CD4-positive, alpha-beta memory T cell (primary cell): Measurements from ENCODE around the gene GALNT17. TPM values are rescaled to one million over a fixed set of nuclear protein-coding genes. Genes with fewer than 3 reads are reported as not detected.
"Not testable (repeated sequence)": the region's sequence is repeated elsewhere in the genome, so short reads cannot be mapped to it uniquely, and the experiment has no call there.

ENCODE experiments used
- CTCF ChIA-PET: fragments of 350-600 bp; sonication (Branson Sonifier 250); formaldehyde crosslinking; loops from one replicate; lab custom pipeline; 2021; ENCODE audit warnings: inconsistent platforms; ENCODE audit not compliant: partially characterized antibody; lab: Charles Lee
- POLR2A ChIA-PET: fragments of 350-600 bp; sonication (Branson Sonifier 250); formaldehyde crosslinking; loops from one replicate; lab custom pipeline; 2021; ENCODE audit not compliant: partially characterized antibody; lab: Charles Lee
- DNase-seq, 5 donors: peaks; one replicate each; pipeline versions ENCODE4 v3.0.0 to v3.0.0-alpha.2; 2020 to 2022; ENCODE audit warnings: mixed read lengths in 1 of 5
- H3K27ac ChIP-seq: one replicate; pipeline ENCODE4 v1.7.0; 2013; ENCODE audit warnings: low read depth, low read length
- H3K27me3 ChIP-seq: 2 replicates; pipeline ENCODE4 v1.7.0; 2013; ENCODE audit warnings: mild to moderate bottlenecking, low read length, moderate library complexity; ENCODE audit not compliant: insufficient read depth
- H3K36me3 ChIP-seq: 2 replicates; pipeline ENCODE4 v1.7.0; 2013; ENCODE audit warnings: mild to moderate bottlenecking, low read length, moderate library complexity; ENCODE audit not compliant: insufficient read depth
- H3K4me1 ChIP-seq: 2 replicates; pipeline ENCODE4 v1.7.0; 2013; ENCODE audit warnings: mild to moderate bottlenecking, low read length, moderate library complexity; ENCODE audit not compliant: insufficient read depth
- H3K4me3 ChIP-seq, 2 donors: one replicate each; pipeline ENCODE4 v1.7.0; 2013; ENCODE audit warnings: low read length in 2 of 2, mild to moderate bottlenecking in 1 of 2
- H3K9me3 ChIP-seq, 2 donors: one replicate each; pipeline ENCODE4 v1.7.0; 2013; ENCODE audit warnings: low read length in 2 of 2, control low read depth in 1 of 2; ENCODE audit not compliant: control insufficient read depth in 1 of 2
- H3K27ac Mint-ChIP-seq, 7 donors: one replicate each; pipeline ENCODE4 v1.8.0; 2020 to 2021; ENCODE audit warnings: mixed read lengths in 7 of 7, mild to moderate bottlenecking in 6 of 7, inconsistent platforms in 3 of 7, moderate library complexity in 3 of 7
- H3K27me3 Mint-ChIP-seq, 2 donors: one replicate each; pipeline ENCODE4 v1.8.0; 2020 to 2021; ENCODE audit warnings: mixed read lengths in 2 of 2
- H3K36me3 Mint-ChIP-seq, 2 donors: one replicate each; pipeline ENCODE4 v1.8.0; 2020 to 2021; ENCODE audit warnings: mixed read lengths in 2 of 2, inconsistent platforms in 1 of 2, mild to moderate bottlenecking in 1 of 2
- H3K4me1 Mint-ChIP-seq, 4 donors: one replicate each; pipeline ENCODE4 v1.8.0; 2020 to 2021; ENCODE audit warnings: mixed read lengths in 4 of 4, mild to moderate bottlenecking in 1 of 4
- H3K4me3 Mint-ChIP-seq, 8 donors: one replicate each; pipeline ENCODE4 v1.8.0; 2020 to 2021; ENCODE audit warnings: mixed read lengths in 8 of 8, mild to moderate bottlenecking in 7 of 8, moderate library complexity in 6 of 8, inconsistent platforms in 3 of 8
- H3K9me3 Mint-ChIP-seq, 8 donors: one replicate each; pipeline ENCODE4 v1.8.0; 2020 to 2021; ENCODE audit warnings: mixed read lengths in 8 of 8, mild to moderate bottlenecking in 5 of 8, inconsistent platforms in 3 of 8, moderate library complexity in 1 of 8
- intact Hi-C: fragments of 100-400 bp; cut with micrococcal nuclease; formaldehyde crosslinking; loops from one replicate; pipeline ENCODE4 v1.15.1; 2023
- polyA plus RNA-seq, 2 donors: library from polyadenylated mRNA; unstranded; fragments of 300-500 nt; fragmentation: Illumina TruSeq; gene quantifications; one replicate each; pipeline ENCODE4 v1.2.3, GENCODE V29; 2021
- total RNA-seq, 2 experiments: library from RNA; stranded (reverse); gene quantifications; one replicate each; pipeline ENCODE4 v1.2.3, GENCODE V29; 2021

Gene GALNT17
- total and polyA plus RNA-seq, 4 experiments from 2014 or later, result not detected

DNA sequence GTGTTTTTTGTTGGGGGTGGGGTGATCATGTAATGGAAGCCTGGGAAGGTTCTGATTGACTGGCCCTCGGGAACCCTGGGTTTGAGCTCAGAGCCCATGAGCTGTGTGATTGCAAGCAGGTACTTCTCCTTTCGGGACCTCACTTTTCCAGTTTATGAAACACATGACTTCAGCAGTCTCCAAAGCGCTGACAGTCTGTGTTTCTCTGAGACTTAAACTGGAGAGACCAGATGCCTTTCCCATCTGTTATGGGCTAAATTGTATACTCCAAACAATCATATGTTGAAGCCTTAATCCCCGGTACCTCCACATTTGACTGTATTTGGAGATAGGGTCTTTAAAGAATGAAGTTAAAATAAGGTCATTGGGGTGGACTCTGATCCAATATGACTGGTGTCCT lies 493.6 kb downstream of the GALNT17 start:
- Histone ChIP-seq H3K4me1 (no peaks in the 10 kb centered on the region), H3K36me3 (no peaks in the 10 kb centered on the region), H3K4me3 (no peak overlapping the region), H3K9me3 (no peaks in the 10 kb centered on the region), H3K27me3 (no peaks in the 10 kb centered on the region), H3K27ac (no peak overlapping the region)
- Mint-ChIP-seq H3K36me3 (no peaks in the 10 kb centered on the region), H3K4me3 (no peak overlapping the region), H3K27ac (no peak overlapping the region), H3K27me3 (no peaks in the 10 kb centered on the region), H3K4me1 (no peaks in the 10 kb centered on the region), H3K9me3 (peaks cover 0 to 16% (median 6%) of the 10 kb centered on the region in 8 donors)
- ChIA-PET CTCF (no interaction called here), POLR2A (no interaction called here)
- intact Hi-C loops, result no loop called here
- DNase-seq, result no peak

DNA sequence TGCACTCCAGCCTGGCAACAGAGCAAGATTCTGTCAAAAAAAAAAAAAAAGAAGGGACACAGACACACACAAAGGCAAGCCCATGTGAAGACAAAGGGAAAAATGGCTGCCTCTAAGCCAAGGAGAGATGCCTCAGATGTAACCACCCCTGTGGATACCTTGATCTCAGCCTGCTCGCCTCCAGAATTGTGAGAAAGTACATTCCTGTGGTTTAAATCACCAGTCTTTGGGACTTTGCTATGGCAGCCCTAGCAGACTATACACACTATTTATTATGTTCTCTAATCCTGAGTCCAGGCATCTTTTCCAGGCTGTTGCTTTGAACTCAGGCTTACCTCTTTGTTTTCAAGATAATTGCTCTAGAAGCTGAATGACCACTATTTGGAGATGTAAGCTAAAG lies 494.3 kb downstream of the GALNT17 start:
- no peaks in the 10 kb centered on the region for H3K9me3 ChIP-seq
- Mint-ChIP-seq H3K9me3 (peaks cover 0 to 19% (median 5%) of the 10 kb centered on the region in 8 donors), H3K36me3 (no peaks in the 10 kb centered on the region), H3K4me1 (no peaks in the 10 kb centered on the region), H3K27me3 (no peaks in the 10 kb centered on the region), H3K27ac (no peak overlapping the region), H3K4me3 (no peak overlapping the region)
- intact Hi-C loops, result no loop called here
- H3K27ac ChIP-seq, result no peak overlapping the region
- no peaks in the 10 kb centered on the region for H3K36me3 ChIP-seq
- ChIA-PET POLR2A (no interaction called here), CTCF (no interaction called here)
- no peak for DNase-seq
- no peaks in the 10 kb centered on the region for H3K27me3 ChIP-seq
- no peak overlapping the region for H3K4me3 ChIP-seq
- H3K4me1 ChIP-seq, result no peaks in the 10 kb centered on the region

DNA sequence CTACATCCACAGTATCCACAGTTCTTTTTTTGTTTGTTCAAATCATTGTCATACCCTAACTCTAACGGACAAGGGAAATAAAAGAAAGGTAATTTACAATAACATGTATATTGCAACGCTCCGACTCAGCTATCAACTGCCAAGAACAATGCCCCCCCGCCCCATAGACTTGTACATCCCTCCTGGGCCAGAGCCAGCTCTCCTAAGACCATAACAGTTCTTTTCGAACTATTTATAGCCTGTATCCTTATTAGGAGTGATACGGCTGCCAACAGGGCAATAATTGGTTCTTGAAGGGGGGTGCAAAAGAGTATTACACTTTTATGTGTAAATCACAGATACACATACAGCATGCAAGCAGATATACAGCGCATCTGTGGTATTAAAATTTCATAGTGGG lies 495.7 kb downstream of the GALNT17 start:
- H3K36me3 ChIP-seq, result no peaks in the 10 kb centered on the region
- no peaks in the 10 kb centered on the region for H3K9me3 ChIP-seq
- no peak overlapping the region for H3K4me3 Mint-ChIP-seq
- DNase-seq, result no peak
- no peak overlapping the region for H3K27ac ChIP-seq
- H3K4me1 ChIP-seq, result no peaks in the 10 kb centered on the region
- H3K27ac Mint-ChIP-seq, result no peak overlapping the region
- intact Hi-C loops, result no loop called here
- H3K4me1 Mint-ChIP-seq, result no peaks in the 10 kb centered on the region
- CTCF ChIA-PET, result no interaction called here
- POLR2A ChIA-PET, result no interaction called here
- no peaks in the 10 kb centered on the region for H3K27me3 ChIP-seq
- no peak overlapping the region for H3K4me3 ChIP-seq
- H3K27me3 Mint-ChIP-seq, result no peaks in the 10 kb centered on the region
- H3K36me3 Mint-ChIP-seq, result no peaks in the 10 kb centered on the region
- H3K9me3 Mint-ChIP-seq, result peaks cover 0 to 19% (median 7%) of the 10 kb centered on the region in 8 donors

DNA sequence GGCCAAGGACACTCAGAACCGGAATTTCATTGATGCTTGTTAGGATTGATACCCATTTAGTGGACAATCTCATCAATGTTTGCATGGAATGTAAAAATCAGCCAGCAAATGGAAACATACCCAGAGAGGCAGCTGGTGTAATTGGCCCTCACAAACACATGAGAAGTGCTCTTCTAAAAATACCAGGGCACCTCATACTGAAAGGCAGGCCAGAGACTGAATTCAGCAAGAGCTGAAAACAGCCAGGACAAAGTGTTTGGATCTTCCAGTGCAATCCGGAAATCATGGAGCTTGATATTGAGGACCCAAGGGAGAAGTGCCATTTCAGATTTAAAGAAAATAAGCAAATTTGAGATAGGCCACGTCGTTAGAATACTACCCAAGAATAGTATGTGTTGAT lies 498.6 kb downstream of the GALNT17 start:
- H3K9me3 ChIP-seq, result no peaks in the 10 kb centered on the region
- H3K36me3 ChIP-seq, result no peaks in the 10 kb centered on the region
- CTCF ChIA-PET, result no interaction called here
- no peaks in the 10 kb centered on the region for H3K27me3 ChIP-seq
- no peak for DNase-seq
- H3K4me3 ChIP-seq, result no peak overlapping the region
- POLR2A ChIA-PET, result no interaction called here
- Mint-ChIP-seq H3K27me3 (no peaks in the 10 kb centered on the region), H3K27ac (no peak overlapping the region), H3K36me3 (no peaks in the 10 kb centered on the region), H3K4me3 (no peak overlapping the region), H3K9me3 (peaks cover 0 to 13% (median 3%) of the 10 kb centered on the region in 8 donors), H3K4me1 (no peaks in the 10 kb centered on the region)
- H3K4me1 ChIP-seq, result no peaks in the 10 kb centered on the region
- no peak overlapping the region for H3K27ac ChIP-seq
- intact Hi-C loops, result no loop called here

DNA sequence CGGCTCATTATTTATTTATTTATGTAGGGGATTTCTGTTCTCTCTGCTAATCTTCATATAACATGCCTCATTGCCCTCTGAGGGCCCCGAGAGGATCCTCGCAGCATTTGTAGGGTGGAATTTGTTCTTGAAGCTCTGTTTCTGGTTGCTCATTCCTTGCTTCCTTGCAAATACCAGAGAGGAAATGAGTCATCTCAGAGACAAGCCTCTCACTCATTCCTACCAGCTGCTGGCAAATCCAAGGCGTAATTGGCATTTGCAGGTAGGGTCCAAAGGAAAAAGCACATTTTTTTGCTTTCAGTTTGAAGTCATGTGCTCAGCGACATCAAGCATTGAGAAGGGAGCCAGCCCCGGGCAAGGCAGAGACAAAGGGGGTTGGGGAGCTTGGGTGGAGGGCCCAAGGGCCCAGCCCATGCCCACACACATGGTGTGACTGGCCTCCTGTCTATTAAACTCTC lies 501.6 kb downstream of the GALNT17 start:
- H3K9me3 ChIP-seq, result no peaks in the 10 kb centered on the region
- no peak overlapping the region for H3K27ac ChIP-seq
- intact Hi-C loops, result no loop called here
- no peak overlapping the region for H3K4me3 ChIP-seq
- H3K36me3 ChIP-seq, result no peaks in the 10 kb centered on the region
- H3K4me1 Mint-ChIP-seq, result no peaks in the 10 kb centered on the region
- no peak for DNase-seq
- H3K9me3 Mint-ChIP-seq, result peaks cover 0 to 9% (median 4%) of the 10 kb centered on the region in 8 donors
- H3K36me3 Mint-ChIP-seq, result no peaks in the 10 kb centered on the region
- H3K4me3 Mint-ChIP-seq, result no peak overlapping the region
- H3K27ac Mint-ChIP-seq, result no peak overlapping the region
- CTCF ChIA-PET, result no interaction called here
- no peaks in the 10 kb centered on the region for H3K27me3 ChIP-seq
- POLR2A ChIA-PET, result no interaction called here
- no peaks in the 10 kb centered on the region for H3K4me1 ChIP-seq
- H3K27me3 Mint-ChIP-seq, result no peaks in the 10 kb centered on the region

DNA sequence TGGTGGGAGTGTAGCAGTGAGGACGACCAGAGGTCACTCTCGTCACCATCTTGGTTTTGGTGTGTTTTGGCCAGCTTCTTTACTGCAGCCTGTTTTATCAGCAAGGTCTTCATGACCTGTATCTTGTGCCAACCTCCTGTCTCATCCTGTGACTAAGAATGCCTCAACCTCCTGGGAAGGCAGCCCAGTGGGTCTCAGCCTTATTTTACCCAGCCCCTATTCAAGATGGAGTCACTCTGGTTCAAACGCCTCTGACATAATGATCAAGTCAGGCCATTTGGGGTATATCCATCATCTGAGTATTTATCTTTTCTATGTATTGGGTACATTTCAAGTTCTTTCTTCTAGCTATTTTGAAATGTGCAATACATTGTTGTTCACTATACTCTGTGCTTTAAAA lies 503.9 kb downstream of the GALNT17 start:
- DNase-seq, H3K9me3 ChIP-seq, H3K27ac ChIP-seq, H3K4me1 Mint-ChIP-seq, H3K36me3 Mint-ChIP-seq, H3K4me3 ChIP-seq, POLR2A ChIA-PET, H3K9me3 Mint-ChIP-seq, H3K27me3 Mint-ChIP-seq, H3K27me3 ChIP-seq, CTCF ChIA-PET, H3K27ac Mint-ChIP-seq, H3K4me3 Mint-ChIP-seq, H3K36me3 ChIP-seq, intact Hi-C loops, H3K4me1 ChIP-seq: not testable (repeated sequence)

DNA sequence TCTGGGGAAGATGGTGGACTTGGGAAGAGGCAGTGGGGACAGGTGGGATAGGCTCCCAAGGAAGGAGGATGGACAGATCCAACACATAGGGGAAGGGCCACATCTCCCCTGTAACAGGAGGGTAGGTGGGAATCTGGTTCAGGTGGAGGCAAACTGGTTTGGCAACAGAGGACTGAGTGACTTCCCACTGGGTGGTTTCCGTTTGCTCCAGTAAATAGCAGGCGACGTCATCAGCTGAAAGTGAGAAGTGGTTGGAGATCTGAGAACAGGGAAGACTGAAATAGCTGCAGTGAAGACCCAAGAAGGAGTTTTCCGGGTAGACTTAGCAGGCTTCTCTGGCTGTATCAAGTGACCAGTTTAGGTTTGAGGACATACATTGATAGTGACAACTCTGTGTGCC lies 504.4 kb downstream of the GALNT17 start:
- Mint-ChIP-seq H3K9me3 (peaks cover 0 to 10% (median 4%) of the 10 kb centered on the region in 8 donors), H3K36me3 (no peaks in the 10 kb centered on the region), H3K4me1 (no peaks in the 10 kb centered on the region), H3K27me3 (no peaks in the 10 kb centered on the region), H3K27ac (no peak overlapping the region), H3K4me3 (no peak overlapping the region)
- ChIA-PET CTCF (no interaction called here), POLR2A (no interaction called here)
- H3K9me3 ChIP-seq, result no peaks in the 10 kb centered on the region
- H3K4me1 ChIP-seq, result no peaks in the 10 kb centered on the region
- no peak overlapping the region for H3K4me3 ChIP-seq
- H3K36me3 ChIP-seq, result no peaks in the 10 kb centered on the region
- intact Hi-C loops, result no loop called here
- no peak for DNase-seq
- H3K27me3 ChIP-seq, result no peaks in the 10 kb centered on the region
- H3K27ac ChIP-seq, result no peak overlapping the region

DNA sequence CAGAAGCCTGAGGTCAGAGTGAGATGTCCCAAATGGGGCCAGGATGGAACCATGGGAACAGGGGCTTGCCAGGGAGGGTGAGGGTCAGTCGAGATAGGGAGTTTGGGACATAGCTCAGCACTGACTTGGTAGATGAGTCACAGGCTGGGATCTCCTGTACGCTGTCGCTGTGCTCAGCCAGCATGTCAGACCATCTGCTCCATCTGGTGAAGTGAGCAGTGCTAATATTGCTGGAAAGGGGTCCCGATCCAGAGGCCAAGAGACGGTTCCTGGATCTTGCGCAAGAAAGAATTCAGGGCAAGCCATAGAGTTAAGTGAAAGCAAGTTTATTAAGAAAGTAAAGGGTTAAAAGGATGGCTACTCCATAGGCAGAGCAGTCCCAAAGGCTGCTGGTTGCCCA lies 505.6 kb downstream of the GALNT17 start:
- no peak overlapping the region for H3K4me3 ChIP-seq
- Mint-ChIP-seq H3K36me3 (no peaks in the 10 kb centered on the region), H3K9me3 (peaks cover 0 to 6% (median 1%) of the 10 kb centered on the region in 8 donors), H3K27ac (no peak overlapping the region), H3K4me1 (no peaks in the 10 kb centered on the region), H3K4me3 (no peak overlapping the region), H3K27me3 (no peaks in the 10 kb centered on the region)
- POLR2A ChIA-PET, result no interaction called here
- H3K9me3 ChIP-seq, result no peaks in the 10 kb centered on the region
- H3K27me3 ChIP-seq, result no peaks in the 10 kb centered on the region
- no peaks in the 10 kb centered on the region for H3K36me3 ChIP-seq
- DNase-seq, result no peak
- intact Hi-C loops, result no loop called here
- H3K27ac ChIP-seq, result no peak overlapping the region
- H3K4me1 ChIP-seq, result no peaks in the 10 kb centered on the region
- CTCF ChIA-PET, result no interaction called here
